ENCODE data around the gene STK33.

STK33 gene

GRCh38 chr11:8372641-8373381, 221.2 kb downstream of the STK33 start:
- DNase-seq, result no peak

- no peak for DNase-seq
These were observed 222.5 kb downstream of the STK33 start for GRCh38 chr11:8371516-8371884.

GRCh38 chr11:8370812-8371515, 223.1 kb downstream of the STK33 start:
- DNase-seq, result no peak

- no peak for DNase-seq
These were observed 224.3 kb downstream of the STK33 start for GRCh38 chr11:8369592-8370205.

- DNase-seq, result no peak
These were observed 225.3 kb downstream of the STK33 start for GRCh38 chr11:8368772-8369171.

GRCh38 chr11:8368194-8368593, 225.8 kb downstream of the STK33 start:
- DNase-seq, result no peak

- DNase-seq, result no peak
These were observed 227.7 kb downstream of the STK33 start for GRCh38 chr11:8366316-8366715.

- DNase-seq, result no peak
These were observed 228.6 kb downstream of the STK33 start for GRCh38 chr11:8365216-8365941.

- DNase-seq, result peak; percentile 75 to 87 (median 84)
These were observed 230.1 kb downstream of the STK33 start for GRCh38 chr11:8363921-8364320.

GRCh38 chr11:8362899-8363298, 231.1 kb downstream of the STK33 start:
- DNase-seq, result no peak

- no peak for DNase-seq
These were observed 231.5 kb downstream of the STK33 start for GRCh38 chr11:8362491-8362890.

- no peak for DNase-seq
These were observed 232.3 kb downstream of the STK33 start for GRCh38 chr11:8361664-8362210.

GRCh38 chr11:8361206-8361605, 232.8 kb downstream of the STK33 start:
- DNase-seq, result no peak

- no peak for DNase-seq
These were observed 233.8 kb downstream of the STK33 start for GRCh38 chr11:8360086-8360828.

GRCh38 chr11:8359521-8359920, 234.5 kb downstream of the STK33 start:
- DNase-seq, result no peak

- DNase-seq, result no peak
These were observed 236.0 kb downstream of the STK33 start for GRCh38 chr11:8357891-8358566.

- no peak for DNase-seq
These were observed 236.5 kb downstream of the STK33 start for GRCh38 chr11:8357505-8357888.

- DNase-seq, result no peak
These were observed 237.1 kb downstream of the STK33 start for GRCh38 chr11:8356721-8357504.

- no peak for DNase-seq
These were observed 237.8 kb downstream of the STK33 start for GRCh38 chr11:8356216-8356615.

- no peak for DNase-seq
These were observed 238.6 kb downstream of the STK33 start for GRCh38 chr11:8355416-8355742.

Measured in suppressor macrophage treated with lipopolysaccharide for 1 hour (primary cell).